AG08396 (cell line): ENCODE measurements around the gene ZFYVE28.
"Not testable (repeated sequence)": the region's sequence is repeated elsewhere in the genome, so short reads cannot be mapped to it uniquely, and the experiment has no call there.

Source experiments
- DNase-seq: peaks from one replicate; pipeline ENCODE4 v3.0.0; 2012; ENCODE audit warnings: low spot score, mixed read lengths

ZFYVE28 gene

DNA sequence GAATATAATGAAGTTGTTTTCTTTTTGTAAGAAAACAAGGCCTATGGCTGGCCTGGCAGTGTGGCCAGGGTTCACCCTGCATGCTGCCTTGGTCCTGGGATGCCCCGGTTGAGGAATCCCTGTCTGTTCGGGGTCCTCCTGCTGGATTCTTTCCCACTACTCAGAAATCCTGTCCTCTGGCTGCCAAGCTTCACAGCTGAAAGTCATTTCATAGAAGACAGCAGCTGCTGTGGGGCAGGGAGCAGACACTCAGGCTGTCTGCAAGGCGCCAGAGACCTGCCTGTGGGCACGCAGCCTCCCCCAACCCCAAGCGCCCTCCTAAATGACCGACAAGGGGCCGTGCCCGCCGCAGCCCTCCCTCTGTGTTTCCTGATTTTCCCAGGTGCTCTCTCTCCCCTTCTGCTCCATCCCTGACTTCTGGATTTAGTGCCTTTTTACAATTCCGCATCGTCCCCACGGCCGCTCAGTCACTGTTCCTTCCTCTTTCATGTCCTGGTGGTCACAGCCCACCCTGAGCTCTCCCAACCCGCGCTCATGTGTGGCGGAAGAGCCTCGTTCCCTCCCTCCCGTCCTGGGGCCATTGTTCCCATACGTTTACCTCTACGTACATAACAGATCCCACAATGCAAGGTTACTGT, 27.5 kb downstream of the ZFYVE28 start:
- DNase-seq, result no peak

DNA sequence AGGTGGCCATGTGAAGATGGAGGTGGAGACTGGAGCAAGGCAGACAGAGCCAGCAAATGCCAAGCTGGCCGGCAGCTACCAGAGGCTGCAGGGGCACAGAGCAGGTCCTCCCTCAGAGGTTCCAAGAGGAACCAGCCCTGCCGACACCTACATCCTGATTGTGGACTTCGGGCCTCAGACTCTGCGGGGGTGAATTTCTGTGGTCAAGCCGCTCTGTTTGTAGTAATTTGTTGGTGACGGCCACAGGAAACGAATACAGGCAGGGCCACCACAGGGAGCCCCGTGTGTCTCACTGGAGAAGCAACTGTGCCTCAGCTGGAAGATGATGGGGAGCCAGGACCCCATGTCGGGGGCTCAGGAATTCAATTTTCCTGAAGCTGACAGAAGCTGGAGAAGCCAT, 28.3 kb downstream of the ZFYVE28 start:
- DNase-seq, result no peak

- DNase-seq, result no peak
Measured at GRCh38 chr4:2389691-2390090, 28.8 kb downstream of the ZFYVE28 start.

GRCh38 chr4:2388429-2389182, 29.8 kb downstream of the ZFYVE28 start:
- peak; percentile 36 for DNase-seq

DNA sequence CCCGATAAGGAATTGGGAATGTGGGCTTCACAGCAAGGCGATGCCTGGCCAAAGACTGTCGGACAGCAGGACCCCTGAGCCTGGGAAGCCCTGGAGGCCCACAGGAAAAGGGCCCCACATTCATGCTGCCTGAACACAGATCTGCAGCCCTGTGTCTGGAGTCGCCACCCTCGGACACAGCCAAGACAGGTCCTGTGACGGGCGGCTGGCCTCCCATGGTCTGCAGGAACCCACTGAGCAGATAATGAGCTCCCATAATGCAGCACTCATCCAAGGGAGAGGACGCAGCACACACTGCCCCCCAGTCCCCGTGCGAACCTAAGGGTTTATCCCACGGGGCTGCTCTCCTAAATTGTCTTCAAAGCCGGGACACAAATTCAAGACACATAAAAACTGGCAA, 30.6 kb downstream of the ZFYVE28 start:
- DNase-seq, result no peak

DNA sequence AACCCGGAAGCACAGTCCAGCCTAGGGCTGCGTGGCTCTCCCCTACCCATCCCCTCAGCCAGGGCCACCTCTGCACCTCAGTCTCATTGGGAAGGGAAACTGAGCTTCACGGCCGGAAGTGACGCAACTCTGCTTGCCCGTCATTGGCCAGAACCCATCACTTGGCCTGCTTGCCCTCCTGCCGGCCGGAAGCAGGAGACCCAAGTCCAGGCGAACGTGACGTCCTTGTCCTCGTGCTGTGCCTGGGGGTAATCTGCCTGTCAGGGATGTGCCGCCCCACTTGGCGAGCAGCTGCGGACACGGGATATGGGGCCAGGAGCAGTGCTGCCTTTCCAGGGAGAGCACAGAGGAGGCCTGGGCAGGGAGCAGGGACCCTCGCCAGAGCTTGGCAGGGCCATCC, 31.2 kb downstream of the ZFYVE28 start:
- no peak for DNase-seq

DNA sequence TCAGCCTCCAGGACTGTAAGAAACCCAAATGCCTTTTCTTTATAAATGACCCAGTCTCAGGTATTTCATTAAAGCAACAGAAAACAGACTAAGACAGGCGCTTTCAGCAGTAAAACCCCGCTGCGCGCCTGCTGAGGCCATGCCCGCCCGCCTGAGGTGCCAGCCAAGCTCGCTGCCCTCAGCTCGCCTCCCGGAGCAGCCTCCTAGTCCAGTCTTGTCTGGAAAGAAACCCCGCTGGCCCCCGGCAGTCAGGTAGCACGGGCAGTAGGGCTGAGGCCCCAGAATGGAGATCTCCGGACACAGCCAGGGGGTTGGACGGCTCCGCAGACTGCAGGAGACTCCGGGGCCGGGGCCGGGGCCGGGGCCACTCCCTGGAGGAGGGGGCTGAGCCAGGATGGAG, 31.7 kb downstream of the ZFYVE28 start:
- no peak for DNase-seq

- DNase-seq, result no peak
Measured at GRCh38 chr4:2385516-2385915, 32.9 kb downstream of the ZFYVE28 start.

DNA sequence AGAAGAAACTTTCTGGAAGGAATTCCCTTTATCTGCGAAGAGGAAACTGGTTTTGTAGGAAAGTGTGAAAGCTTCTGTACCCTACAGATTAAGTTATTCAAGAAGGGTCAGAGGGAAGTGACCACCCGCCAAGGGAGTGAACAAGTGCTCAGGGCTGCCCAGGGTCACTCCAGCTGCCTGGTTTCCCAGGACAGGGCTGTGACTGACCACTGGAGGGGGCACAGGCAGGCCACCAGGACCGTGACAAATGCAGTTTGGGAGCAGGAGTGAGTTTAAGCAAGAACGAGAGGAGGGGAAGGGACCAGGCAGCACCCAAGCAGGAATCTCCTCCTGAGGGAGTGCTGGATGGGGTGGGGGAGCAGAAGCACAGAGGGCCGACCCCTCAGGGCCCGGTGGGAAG, 34.2 kb downstream of the ZFYVE28 start:
- no peak for DNase-seq

DNA sequence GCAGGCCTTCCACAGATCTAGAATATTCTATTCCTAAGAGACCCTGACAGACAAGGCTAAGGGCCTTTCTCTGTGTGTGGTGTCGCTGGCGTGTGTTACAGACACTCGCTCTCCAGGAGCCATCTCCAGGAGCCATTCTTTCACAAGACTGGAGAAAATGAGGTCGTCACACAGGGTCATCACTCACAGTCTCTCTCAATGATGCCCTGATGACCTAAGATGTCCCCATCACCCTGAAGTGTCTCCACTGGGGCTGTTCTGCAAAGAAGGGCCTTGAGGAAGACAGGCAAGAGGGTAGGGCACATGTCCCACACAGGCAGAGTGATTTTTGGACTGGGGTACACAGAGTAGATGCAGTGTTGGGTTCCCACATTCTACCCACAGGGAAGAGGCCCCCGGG, 34.7 kb downstream of the ZFYVE28 start:
- no peak for DNase-seq

DNA sequence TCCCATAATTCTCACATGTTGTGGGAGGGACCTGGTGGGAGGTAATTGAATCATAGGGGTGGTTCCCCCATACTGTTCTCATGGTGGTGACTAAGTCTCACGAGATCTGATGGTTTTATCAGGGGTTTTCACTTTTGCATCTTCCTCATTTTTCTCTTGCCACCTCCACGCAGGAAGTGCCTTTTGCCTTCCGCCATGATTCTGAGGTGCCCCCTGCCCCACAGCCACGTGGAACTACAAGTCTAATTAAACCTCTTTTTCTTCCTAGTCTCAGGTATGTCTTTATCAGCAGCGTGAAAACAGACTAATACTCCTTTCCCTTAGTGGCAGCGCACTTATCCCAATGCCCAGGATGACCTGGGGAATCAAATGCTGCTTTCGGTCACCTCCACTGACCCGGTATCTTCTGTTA, 35.2 kb downstream of the ZFYVE28 start:
- not testable (repeated sequence) for DNase-seq

DNA sequence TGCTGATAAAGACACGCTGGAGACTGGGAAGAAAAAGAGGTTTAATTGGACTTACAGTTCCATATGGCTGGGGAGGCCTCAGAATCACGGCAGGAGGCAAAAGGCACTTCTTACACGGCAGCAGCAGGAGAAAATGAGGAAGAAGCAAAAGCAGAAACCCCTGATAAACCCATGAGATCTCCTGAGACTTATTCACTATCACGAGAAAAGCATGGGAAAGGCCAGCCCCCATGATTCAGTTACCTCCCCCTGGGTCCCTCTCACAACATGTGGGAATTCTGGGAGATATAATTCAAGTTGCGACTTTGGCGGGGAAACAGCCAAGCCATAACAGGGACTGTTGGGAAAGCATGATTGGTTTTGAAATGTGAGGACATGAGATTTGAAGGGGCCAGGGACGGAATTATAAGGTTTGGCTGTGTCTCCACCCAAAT, 35.7 kb downstream of the ZFYVE28 start:
- DNase-seq, result not testable (repeated sequence)

DNA sequence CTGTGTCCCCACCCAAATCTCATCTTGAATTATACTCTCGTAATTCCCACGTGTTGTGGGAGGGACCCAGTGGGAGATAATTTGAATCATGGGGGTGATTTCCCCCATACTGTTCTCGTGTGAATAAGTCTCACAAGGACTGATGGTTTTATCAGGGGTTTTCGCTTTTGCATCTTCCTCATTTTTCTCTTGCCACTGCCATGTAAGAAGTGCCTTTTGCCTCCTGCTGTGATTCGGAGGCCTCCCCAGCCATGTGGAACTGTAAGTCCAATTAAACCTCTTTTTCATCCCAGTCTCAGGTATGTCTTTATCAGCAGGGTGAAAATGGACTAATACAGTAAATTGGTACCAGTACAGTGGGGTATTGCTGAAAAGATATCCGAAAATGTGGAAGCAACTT, 37.9 kb downstream of the ZFYVE28 start:
- not testable (repeated sequence) for DNase-seq

- no peak for DNase-seq
Measured at GRCh38 chr4:2378898-2379297, 39.5 kb downstream of the ZFYVE28 start.

- no peak for DNase-seq
Measured at GRCh38 chr4:2378401-2378800, 40.0 kb downstream of the ZFYVE28 start.

DNA sequence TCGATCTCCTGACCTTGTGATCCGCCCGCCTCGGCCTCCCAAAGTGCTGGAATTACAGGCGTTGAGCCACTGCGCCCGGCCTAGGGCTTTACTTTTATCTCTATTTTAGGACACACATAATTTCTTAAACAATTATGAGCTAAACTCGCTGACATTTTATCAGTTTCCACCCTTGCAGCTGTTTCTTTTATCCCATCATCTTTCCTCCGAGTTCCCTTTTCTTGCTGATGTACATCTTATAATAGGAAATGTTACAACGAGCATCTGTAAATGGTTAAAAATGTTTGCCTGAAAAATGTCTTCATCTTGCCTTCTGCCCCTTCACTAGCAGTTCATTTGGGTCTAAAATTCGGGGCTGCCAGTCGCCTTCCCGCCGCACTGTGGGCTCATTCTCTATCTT, 41.2 kb downstream of the ZFYVE28 start:
- no peak for DNase-seq

GRCh38 chr4:2375427-2375826, 43.0 kb downstream of the ZFYVE28 start:
- no peak for DNase-seq

- DNase-seq, result no peak
Measured at GRCh38 chr4:2373532-2373931, 44.9 kb downstream of the ZFYVE28 start.

DNA sequence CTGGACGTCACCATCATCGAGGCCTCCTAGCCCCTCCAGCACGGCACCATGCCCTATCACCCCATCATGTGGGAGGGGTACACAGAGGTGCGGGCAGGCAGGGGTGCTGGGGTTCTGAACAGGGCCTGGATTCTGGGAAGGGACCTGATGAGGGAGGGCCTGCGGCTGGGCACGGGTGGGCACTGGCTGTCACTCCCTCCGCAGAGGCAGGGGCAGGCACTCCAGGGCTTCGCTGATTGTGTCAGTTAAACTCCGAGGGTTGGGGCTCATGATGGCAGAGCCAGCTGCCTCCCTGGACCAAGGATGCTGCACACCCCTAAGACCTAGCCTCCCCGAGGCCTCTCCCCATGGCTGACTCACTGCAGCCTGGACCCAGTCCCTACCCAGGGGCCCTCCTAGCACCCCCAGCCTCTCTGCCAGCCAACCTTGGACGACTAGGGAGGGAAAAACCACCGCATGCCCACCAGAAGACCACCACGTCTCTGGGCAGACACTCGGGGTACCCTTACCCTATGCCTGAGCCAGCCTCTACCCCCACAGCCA, 45.9 kb downstream of the ZFYVE28 start:
- no peak for DNase-seq

DNA sequence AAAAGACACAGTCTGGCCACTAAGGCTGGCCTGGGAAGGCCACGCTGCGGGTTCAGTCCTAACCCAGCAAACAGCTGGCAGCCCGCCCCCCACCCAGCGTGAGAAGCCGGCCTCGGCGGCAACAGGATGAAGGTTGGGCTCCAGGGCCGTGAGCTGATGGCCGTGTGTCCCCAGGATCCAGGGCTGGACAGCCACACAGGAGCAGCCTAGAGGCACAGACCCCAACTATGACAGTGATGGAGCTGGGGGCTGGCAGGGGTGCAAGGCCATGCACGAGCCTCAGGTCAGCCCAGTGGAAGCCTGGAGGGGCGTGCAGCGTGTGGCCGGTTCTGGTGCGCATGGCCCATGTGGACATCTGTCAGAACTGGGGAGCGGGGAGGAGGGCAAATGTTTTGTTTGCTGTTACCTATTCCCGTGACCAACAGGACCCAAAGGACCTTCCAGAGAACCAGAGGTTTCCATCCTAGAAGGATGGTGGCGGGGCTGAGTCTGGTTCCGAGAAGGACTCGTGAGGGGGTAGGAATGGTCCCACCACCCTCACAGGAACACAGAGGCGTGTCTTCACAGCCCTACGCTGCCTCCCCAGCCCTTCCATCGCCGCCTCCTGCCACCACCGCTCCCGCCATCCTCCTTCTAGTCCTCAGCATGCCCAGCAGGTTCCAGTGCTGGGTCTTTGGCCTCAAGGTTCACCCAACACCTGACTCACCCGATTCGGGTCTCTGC, 46.5 kb downstream of the ZFYVE28 start:
- no peak for DNase-seq

DNA sequence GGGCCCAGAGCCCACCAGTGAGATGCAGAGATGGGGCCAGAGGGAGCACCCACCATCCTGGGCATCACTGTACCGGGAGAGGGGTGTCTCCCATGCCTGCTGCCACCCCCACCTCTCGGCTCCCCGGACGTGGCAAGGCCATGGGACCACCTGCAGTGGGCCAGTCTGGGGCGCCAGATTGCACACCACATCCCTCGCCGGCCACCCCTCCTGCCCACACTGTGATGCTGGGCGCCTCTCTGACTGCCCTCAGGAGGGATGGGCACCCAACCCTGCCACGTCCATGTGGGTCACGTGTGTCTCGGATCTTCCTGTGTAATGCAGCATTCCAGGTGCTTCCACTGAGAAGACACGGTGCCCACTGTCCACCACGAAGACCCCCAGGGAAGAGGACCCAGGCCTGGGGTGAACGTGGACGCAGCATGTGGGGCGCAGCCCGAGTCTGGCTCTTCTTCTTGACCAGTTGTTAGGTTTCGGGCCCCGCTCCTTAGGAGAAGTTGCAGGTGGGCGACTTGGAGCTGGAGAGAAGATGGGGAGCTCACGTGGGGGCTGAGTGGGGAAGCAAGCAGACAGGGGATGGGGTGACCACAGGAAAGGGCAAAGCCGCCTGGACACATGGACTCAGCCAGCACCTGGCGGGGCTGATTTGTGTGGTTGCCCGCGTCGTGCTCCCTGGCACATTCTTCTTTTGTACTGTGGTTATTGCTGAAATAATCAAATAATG, 47.7 kb downstream of the ZFYVE28 start:
- DNase-seq, result no peak

GRCh38 chr4:2368746-2369437, 49.6 kb downstream of the ZFYVE28 start:
- DNase-seq, result no peak
